IMR-90 (cell line): ENCODE data around the gene PNLIP. TPM values are rescaled to one million over a fixed set of nuclear protein-coding genes. Genes with fewer than 3 reads are reported as not detected.

ENCODE experiments used
- ATAC-seq: fragments of 200-7000 bp; cut with Tn5 transposase; 2 replicates; pipeline ENCODE4 v1.9.1; 2020; ENCODE audit warnings: low read depth, mild to moderate bottlenecking, moderate library complexity
- BruUV-seq: library from RNA; stranded (reverse); fragments of 400-500 nt; replicated peaks from 2 replicates; lab custom pipeline; 2021; lab: Mats Ljungman, UMichigan
- CTCF ChIA-PET: fragments of 300-600 bp; formaldehyde crosslinking; extraction: SDS; loops from one replicate; lab custom pipeline; 2021; ENCODE audit warnings: antibody characterized with exemption; lab: Yijun Ruan, JAX
- POLR2A ChIA-PET: fragments of 300-600 bp; sonication (Branson Sonifier 250); formaldehyde crosslinking; loops from one replicate; lab custom pipeline; 2022; ENCODE audit warnings: antibody characterized with exemption; ENCODE audit not compliant: unreplicated experiment; lab: Charles Lee
- DNase-seq: peaks from one replicate; pipeline ENCODE4 v3.0.0; 2013
- H2AFZ ChIP-seq: replicated peaks from 2 replicates; pipeline ENCODE3; 2013; ENCODE audit warnings: low read length, mild to moderate bottlenecking; ENCODE audit not compliant: poor library complexity
- H2AK5ac ChIP-seq: 2 replicates; pipeline ENCODE4 v1.6.1; 2013; ENCODE audit warnings: low read depth, low read length, inconsistent platforms
- H2AK9ac ChIP-seq: replicated peaks from 2 replicates; pipeline ENCODE3; 2013; ENCODE audit warnings: mild to moderate bottlenecking, low read depth, low read length, moderate library complexity; ENCODE audit not compliant: poor library complexity
- H2BK120ac ChIP-seq: 2 replicates; pipeline ENCODE4 v1.6.1; 2013; ENCODE audit warnings: low read depth, low read length, inconsistent platforms
- H2BK15ac ChIP-seq: 3 replicates; pipeline ENCODE4 v1.6.1; 2013; ENCODE audit warnings: low read depth, low read length, inconsistent platforms
- H2BK20ac ChIP-seq: 2 replicates; pipeline ENCODE4 v1.6.1; 2013; ENCODE audit warnings: low read depth, mild to moderate bottlenecking, inconsistent platforms, low read length, moderate library complexity
- H2BK5ac ChIP-seq: 2 replicates; pipeline ENCODE4 v1.6.1; 2013; ENCODE audit warnings: mild to moderate bottlenecking, low read depth, low read length, inconsistent platforms; ENCODE audit not compliant: poor library complexity, severe bottlenecking
- H3K14ac ChIP-seq: replicated peaks from 2 replicates; pipeline ENCODE4 v1.6.1; 2013; ENCODE audit warnings: low read depth, low read length, inconsistent platforms
- H3K18ac ChIP-seq: 2 replicates; pipeline ENCODE4 v1.6.1; 2013; ENCODE audit warnings: low read depth, low read length, control low read depth
- H3K23ac ChIP-seq: 2 replicates; pipeline ENCODE4 v1.6.1; 2013; ENCODE audit warnings: low read depth, low read length, inconsistent platforms
- H3K27ac ChIP-seq: 2 replicates; pipeline ENCODE4 v1.5.1; 2013; ENCODE audit warnings: mild to moderate bottlenecking, control low read depth, low read length; ENCODE audit not compliant: insufficient read depth
- H3K27me3 ChIP-seq: 2 replicates; pipeline ENCODE4 v1.6.1; 2013; ENCODE audit warnings: low read length; ENCODE audit not compliant: control insufficient read depth, insufficient read depth
- H3K36me3 ChIP-seq: 2 replicates; pipeline ENCODE4 v1.6.1; 2013; ENCODE audit warnings: low read length, mixed read lengths; ENCODE audit not compliant: control insufficient read depth, insufficient read depth
- H3K4ac ChIP-seq: 2 replicates; pipeline ENCODE4 v1.6.1; 2013; ENCODE audit warnings: low read depth, low read length, inconsistent platforms
- H3K4me1 ChIP-seq: 2 replicates; pipeline ENCODE4 v1.6.1; 2013; ENCODE audit warnings: low read length, mixed read lengths; ENCODE audit not compliant: control insufficient read depth, insufficient read depth
- H3K4me2 ChIP-seq: 2 replicates; pipeline ENCODE4 v1.6.1; 2013; ENCODE audit warnings: low read depth, mild to moderate bottlenecking, control low read depth, low read length, moderate library complexity
- H3K4me3 ChIP-seq: 2 replicates; pipeline ENCODE4 v1.5.1; 2013; ENCODE audit warnings: low read depth, mild to moderate bottlenecking, control low read depth, low read length, moderate library complexity; ENCODE audit not compliant: insufficient read depth
- H3K56ac ChIP-seq: 2 replicates; pipeline ENCODE4 v1.6.1; 2013; ENCODE audit warnings: low read length, inconsistent platforms; ENCODE audit not compliant: insufficient read depth; ENCODE audit errors: extremely low read depth
- H3K79me1 ChIP-seq, 2 experiments: 2 replicates each; pipeline ENCODE4 v1.6.1; 2013; ENCODE audit warnings: low read length in 2 of 2, inconsistent platforms in 1 of 2, low read depth in 1 of 2
- H3K9ac ChIP-seq: 2 replicates; pipeline ENCODE4 v1.6.1; 2013; ENCODE audit warnings: low read depth, low read length, control low read depth
- H3K9me1 ChIP-seq: 2 replicates; pipeline ENCODE4 v1.6.1; 2013; ENCODE audit warnings: low read length, inconsistent platforms; ENCODE audit not compliant: insufficient read depth
- H3K9me3 ChIP-seq: 2 replicates; pipeline ENCODE4 v1.6.1; 2013; ENCODE audit warnings: low read length; ENCODE audit not compliant: control insufficient read depth, insufficient read depth
- H4K20me1 ChIP-seq: 2 replicates; pipeline ENCODE4 v1.6.1; 2013; ENCODE audit warnings: low read length, inconsistent platforms; ENCODE audit not compliant: insufficient read depth
- H4K5ac ChIP-seq: 2 replicates; pipeline ENCODE4 v1.6.1; 2013; ENCODE audit warnings: mild to moderate bottlenecking, low read depth, low read length, control low read depth
- H4K8ac ChIP-seq, 2 experiments: 2 replicates each; pipeline ENCODE4 v1.6.1; 2013; ENCODE audit warnings: low read depth in 2 of 2, low read length in 2 of 2, control low read depth in 1 of 2, inconsistent platforms in 1 of 2
- H4K91ac ChIP-seq: 2 replicates; pipeline ENCODE4 v1.6.1; 2013; ENCODE audit warnings: low read depth, low read length, inconsistent platforms; ENCODE audit not compliant: insufficient read depth
- BHLHE40 ChIP-seq: fragments of 150-350 bp; IDR thresholded peaks from 2 replicates; pipeline ENCODE4 v1.6.1; 2016; ENCODE audit warnings: mild to moderate bottlenecking, low read depth, low read length
- CEBPB ChIP-seq: IDR thresholded peaks from 2 replicates; pipeline ENCODE4 v1.6.1; 2012; ENCODE audit warnings: low read depth, low read length, improper control_type of control experiment
- CHD1 ChIP-seq: IDR thresholded peaks from 2 replicates; pipeline ENCODE4 v1.6.1; 2012; ENCODE audit warnings: low read depth, low read length, improper control_type of control experiment
- FOS ChIP-seq: fragments of 150-350 bp; IDR thresholded peaks from 2 replicates; pipeline ENCODE4 v1.6.1; 2016; ENCODE audit warnings: low read depth, low read length
- MAFK ChIP-seq: IDR thresholded peaks from 2 replicates; pipeline ENCODE4 v1.6.1; 2012; ENCODE audit warnings: low read depth, low read length, improper control_type of control experiment
- MAZ ChIP-seq: IDR thresholded peaks from 2 replicates; pipeline ENCODE4 v1.6.1; 2012; ENCODE audit warnings: low read depth, mild to moderate bottlenecking, low read length, improper control_type of control experiment, moderate library complexity, borderline replicate concordance
- MXI1 ChIP-seq: IDR thresholded peaks from 2 replicates; pipeline ENCODE4 v1.6.1; 2012; ENCODE audit warnings: low read depth, mild to moderate bottlenecking, low read length, moderate library complexity, borderline replicate concordance
- NFE2L2 ChIP-seq: fragments of 150-350 bp; IDR thresholded peaks from 2 replicates; pipeline ENCODE4 v1.6.1; 2016; ENCODE audit warnings: low read depth, mild to moderate bottlenecking, low read length
- POLR2A ChIP-seq: IDR thresholded peaks from 2 replicates; pipeline ENCODE4 v1.6.1; 2012; ENCODE audit warnings: mild to moderate bottlenecking, low read depth, low read length
- RAD21 ChIP-seq: IDR thresholded peaks from 2 replicates; pipeline ENCODE4 v1.6.1; 2012; ENCODE audit warnings: low read length, improper control_type of control experiment
- RCOR1 ChIP-seq: IDR thresholded peaks from 2 replicates; pipeline ENCODE4 v1.6.1; 2012; ENCODE audit warnings: mild to moderate bottlenecking, low read length, improper control_type of control experiment; ENCODE audit not compliant: insufficient replicate concordance
- RFX5 ChIP-seq: IDR thresholded peaks from 2 replicates; pipeline ENCODE4 v1.8.0; 2012; ENCODE audit warnings: low read depth, mild to moderate bottlenecking, low read length, moderate library complexity
- SMC3 ChIP-seq: fragments of 150-350 bp; IDR thresholded peaks from 2 replicates; pipeline ENCODE4 v1.6.1; 2016; ENCODE audit warnings: low read depth, mild to moderate bottlenecking, antibody characterized with exemption, low read length, moderate library complexity
- WGBS, 2 experiments: methylation state at CpG; one replicate each; pipeline versions ENCODE4 v1.1.5 to v1.1.7; 2013; ENCODE audit warnings: missing lambda C conversion rate in 2 of 2; ENCODE audit not compliant: insufficient read length in 1 of 2; ENCODE audit errors: extremely low coverage in 2 of 2; 5-methylcytosine and 5-hydroxymethylcytosine counted together
- dilution Hi-C: fragments of 300-500 bp; cut with HindIII; formaldehyde crosslinking; loops from one replicate; pipeline ENCODE4 v1.14.3; 2018; ENCODE audit warnings: low sequenced_read_pairs; ENCODE audit not compliant: unreplicated experiment
- in situ Hi-C: fragments of 300-500 bp; cut with MboI; formaldehyde crosslinking; loops from 3 replicates; pipeline ENCODE4 v1.14.3; 2019; ENCODE audit warnings: low sequenced_read_pairs, inconsistent platforms, mixed read lengths
- intact Hi-C: fragments of 100-400 bp; cut with micrococcal nuclease; formaldehyde crosslinking; loops from 2 replicates; pipeline ENCODE4 v1.10.0; 2022
- polyA plus RNA-seq, 3 experiments: library from polyadenylated mRNA; depleted of rRNA; stranded (reverse); fragments of >200 nt; gene quantifications; 2 replicates each; pipeline ENCODE4 v1.2.3, GENCODE V29; 2012; ENCODE audit warnings: low replicate concordance in 1 of 3
- total RNA-seq: library from RNA; depleted of rRNA; stranded (reverse); fragments of >200 nt; gene quantifications from 2 replicates; pipeline ENCODE4 v1.2.3, GENCODE V29; 2012
- TF ChIP-seq, protein P1 (sequence below): conservative IDR thresholded peaks from 2 replicates; pipeline ENCODE4 v1.5.1; 2012; ENCODE audit warnings: mild to moderate bottlenecking, low read depth, low read length, improper control_type of control experiment
- TF ChIP-seq, protein P2 (sequence below): fragments of 150-350 bp; IDR thresholded peaks from 2 replicates; pipeline ENCODE4 v1.6.1; 2017; ENCODE audit warnings: mild to moderate bottlenecking, antibody characterized with exemption, low read length, low read depth
- TF ChIP-seq, protein P3 (sequence below): fragments of 150-350 bp; IDR thresholded peaks from 2 replicates; pipeline ENCODE4 v1.6.1; 2016; ENCODE audit warnings: low read depth, mild to moderate bottlenecking, low read length, moderate library complexity, borderline replicate concordance

The PNLIP gene
- total and polyA plus RNA-seq, 2 of the 4 experiments (the other 2 are of a cell fraction) = not detected

DNA sequence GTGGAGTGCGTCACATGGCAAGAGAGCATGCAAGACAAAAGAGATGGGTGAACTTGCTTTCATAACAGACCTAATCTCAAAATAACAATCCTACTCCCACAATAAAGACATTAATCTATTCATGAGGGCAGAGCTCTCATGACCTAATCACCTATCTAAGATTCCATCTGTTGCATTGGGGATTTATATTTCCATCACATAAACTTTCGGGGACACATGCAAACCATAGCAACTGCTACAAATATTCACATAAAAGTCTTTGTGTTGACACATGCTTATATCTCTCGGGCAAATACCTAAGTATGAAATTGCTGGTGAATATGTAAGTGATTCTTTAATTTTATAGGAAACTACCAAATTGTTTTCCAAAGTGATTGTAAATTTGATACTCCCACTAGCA lies 29.1 kb downstream of the PNLIP start:
- Histone ChIP-seq H4K5ac (no peak overlapping the region), H2BK5ac (no peak overlapping the region), H4K91ac (no peak overlapping the region), H4K20me1 (no peaks in the 10 kb centered on the region), H3K4me2 (no peak overlapping the region), H3K18ac (no peak overlapping the region), H3K4me3 (no peak overlapping the region), H3K56ac (no peak overlapping the region), H3K9me3 (no peaks in the 10 kb centered on the region), H3K79me1 (no peaks in the 10 kb centered on the region), H2AFZ (no peak overlapping the region), H2AK9ac (no peak overlapping the region), H3K4ac (no peak overlapping the region), H2BK15ac (no peak overlapping the region), H3K14ac (no peak overlapping the region), H3K23ac (no peak overlapping the region), H2BK120ac (no peak overlapping the region), H2AK5ac (no peak overlapping the region), H2BK20ac (no peak overlapping the region), H3K4me1 (no peaks in the 10 kb centered on the region), H3K9ac (no peak overlapping the region), H3K27ac (no peak overlapping the region), H4K8ac (no peak overlapping the region), H3K36me3 (no peaks in the 10 kb centered on the region), H3K27me3 (no peaks in the 10 kb centered on the region), H3K9me1 (no peaks in the 10 kb centered on the region)
- dilution Hi-C loops (no loop called here), in situ Hi-C loops (no loop called here), intact Hi-C loops (no loop called here)
- no TSS peak for BruUV-seq
- DNase-seq (no peak), ATAC-seq (no peak)
- ChIA-PET POLR2A (no interaction called here), CTCF (no interaction called here)
- no CpG with 5 or more reads among the region's 3 CpGs for WGBS, 2 experiments
- TF ChIP-seq CHD1 (no peak), SMC3 (no peak), MAFK (no peak), FOS (no peak), CEBPB (no peak), RFX5 (no peak), NFE2L2 (no peak), POLR2A (no peak), RCOR1 (no peak), MAZ (no peak), BHLHE40 (no peak), MXI1 (no peak), RAD21 (no peak)
- TF ChIP-seq, protein P1, sequence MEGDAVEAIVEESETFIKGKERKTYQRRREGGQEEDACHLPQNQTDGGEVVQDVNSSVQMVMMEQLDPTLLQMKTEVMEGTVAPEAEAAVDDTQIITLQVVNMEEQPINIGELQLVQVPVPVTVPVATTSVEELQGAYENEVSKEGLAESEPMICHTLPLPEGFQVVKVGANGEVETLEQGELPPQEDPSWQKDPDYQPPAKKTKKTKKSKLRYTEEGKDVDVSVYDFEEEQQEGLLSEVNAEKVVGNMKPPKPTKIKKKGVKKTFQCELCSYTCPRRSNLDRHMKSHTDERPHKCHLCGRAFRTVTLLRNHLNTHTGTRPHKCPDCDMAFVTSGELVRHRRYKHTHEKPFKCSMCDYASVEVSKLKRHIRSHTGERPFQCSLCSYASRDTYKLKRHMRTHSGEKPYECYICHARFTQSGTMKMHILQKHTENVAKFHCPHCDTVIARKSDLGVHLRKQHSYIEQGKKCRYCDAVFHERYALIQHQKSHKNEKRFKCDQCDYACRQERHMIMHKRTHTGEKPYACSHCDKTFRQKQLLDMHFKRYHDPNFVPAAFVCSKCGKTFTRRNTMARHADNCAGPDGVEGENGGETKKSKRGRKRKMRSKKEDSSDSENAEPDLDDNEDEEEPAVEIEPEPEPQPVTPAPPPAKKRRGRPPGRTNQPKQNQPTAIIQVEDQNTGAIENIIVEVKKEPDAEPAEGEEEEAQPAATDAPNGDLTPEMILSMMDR = no peak
- TF ChIP-seq, protein P2, sequence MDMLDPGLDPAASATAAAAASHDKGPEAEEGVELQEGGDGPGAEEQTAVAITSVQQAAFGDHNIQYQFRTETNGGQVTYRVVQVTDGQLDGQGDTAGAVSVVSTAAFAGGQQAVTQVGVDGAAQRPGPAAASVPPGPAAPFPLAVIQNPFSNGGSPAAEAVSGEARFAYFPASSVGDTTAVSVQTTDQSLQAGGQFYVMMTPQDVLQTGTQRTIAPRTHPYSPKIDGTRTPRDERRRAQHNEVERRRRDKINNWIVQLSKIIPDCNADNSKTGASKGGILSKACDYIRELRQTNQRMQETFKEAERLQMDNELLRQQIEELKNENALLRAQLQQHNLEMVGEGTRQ = no peak
- TF ChIP-seq, protein P3, sequence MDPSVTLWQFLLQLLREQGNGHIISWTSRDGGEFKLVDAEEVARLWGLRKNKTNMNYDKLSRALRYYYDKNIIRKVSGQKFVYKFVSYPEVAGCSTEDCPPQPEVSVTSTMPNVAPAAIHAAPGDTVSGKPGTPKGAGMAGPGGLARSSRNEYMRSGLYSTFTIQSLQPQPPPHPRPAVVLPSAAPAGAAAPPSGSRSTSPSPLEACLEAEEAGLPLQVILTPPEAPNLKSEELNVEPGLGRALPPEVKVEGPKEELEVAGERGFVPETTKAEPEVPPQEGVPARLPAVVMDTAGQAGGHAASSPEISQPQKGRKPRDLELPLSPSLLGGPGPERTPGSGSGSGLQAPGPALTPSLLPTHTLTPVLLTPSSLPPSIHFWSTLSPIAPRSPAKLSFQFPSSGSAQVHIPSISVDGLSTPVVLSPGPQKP = no peak
